Parathyroid adenoma (tissue), 2 donors: ENCODE data around the gene TP53TG5.

Experiments
- H2AFZ ChIP-seq: fragments of 300-600 bp; sonication (generic); one replicate; pipeline ENCODE4 v1.7.0; 2017; ENCODE audit warnings: antibody characterized with exemption, mild to moderate bottlenecking
- H3K27ac ChIP-seq: fragments of 300-600 bp; sonication (generic); one replicate; pipeline ENCODE4 v1.7.0; 2017
- H3K27me3 ChIP-seq: fragments of 300-600 bp; sonication (generic); one replicate; pipeline ENCODE4 v1.7.0; 2017; ENCODE audit warnings: low read length; ENCODE audit not compliant: control insufficient read depth, insufficient read depth
- H3K36me3 ChIP-seq: fragments of 300-600 bp; sonication (generic); one replicate; pipeline ENCODE4 v1.7.0; 2017; ENCODE audit warnings: low read length; ENCODE audit not compliant: control insufficient read depth, insufficient read depth
- H3K4me1 ChIP-seq: fragments of 300-600 bp; sonication (generic); one replicate; pipeline ENCODE4 v1.7.0; 2017; ENCODE audit warnings: control low read depth
- H3K4me2 ChIP-seq: fragments of 300-600 bp; sonication (generic); one replicate; pipeline ENCODE4 v1.7.0; 2017; ENCODE audit warnings: low read length
- H3K4me3 ChIP-seq: fragments of 300-600 bp; sonication (generic); one replicate; pipeline ENCODE4 v1.7.0; 2017; ENCODE audit warnings: low read depth, low read length
- H3K79me2 ChIP-seq: fragments of 300-600 bp; sonication (generic); one replicate; pipeline ENCODE4 v1.7.0; 2017; ENCODE audit warnings: control low read depth
- H3K9ac ChIP-seq: fragments of 300-600 bp; sonication (generic); one replicate; pipeline ENCODE4 v1.7.0; 2017; ENCODE audit warnings: mild to moderate bottlenecking
- H3K9me3 ChIP-seq: fragments of 300-600 bp; sonication (generic); one replicate; pipeline ENCODE4 v1.7.0; 2017; ENCODE audit warnings: low read length; ENCODE audit not compliant: control insufficient read depth
- TF ChIP-seq, protein P1 (sequence below): fragments of 300-600 bp; sonication (generic); IDR thresholded peaks from one replicate; pipeline ENCODE4 v1.7.0; 2017; ENCODE audit warnings: antibody characterized with exemption, mild to moderate bottlenecking
- donor health status: primary hyperparathyroidism.

TP53TG5 gene

DNA sequence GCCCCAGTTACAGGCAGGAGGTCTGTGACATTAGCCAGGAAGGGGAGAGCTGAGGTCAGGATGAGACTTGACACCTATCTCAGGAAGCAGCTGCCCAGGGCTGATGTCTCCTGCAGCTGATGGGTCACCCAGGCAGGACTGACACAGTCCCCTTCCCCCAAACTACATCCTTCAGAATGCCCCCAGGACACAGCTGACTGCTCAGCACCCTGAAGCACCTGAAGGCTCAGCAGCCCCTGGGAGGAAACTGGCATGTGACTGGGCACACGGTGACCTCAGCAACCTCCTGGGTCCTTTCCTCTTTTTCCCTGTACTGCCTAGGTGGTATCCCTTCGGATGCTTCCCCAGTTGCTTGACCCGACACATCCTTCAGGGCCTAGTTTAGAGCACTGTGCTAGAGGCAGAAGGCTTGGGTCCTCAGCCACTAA is 31.8 kb downstream of the TP53TG5 start:
- Histone ChIP-seq H3K27ac (no peak overlapping the region), H3K4me1 (peaks cover 42% of the 10 kb centered on the region), H3K9ac (no peak overlapping the region), H3K4me2 (peak overlapping the region; percentile 28), H3K9me3 (no peaks in the 10 kb centered on the region), H3K27me3 (no peaks in the 10 kb centered on the region), H3K4me3 (peak overlapping the region; percentile 75), H2AFZ (no peak overlapping the region), H3K79me2 (no peaks in the 10 kb centered on the region), H3K36me3 (no peaks in the 10 kb centered on the region)
- TF ChIP-seq, protein P1, sequence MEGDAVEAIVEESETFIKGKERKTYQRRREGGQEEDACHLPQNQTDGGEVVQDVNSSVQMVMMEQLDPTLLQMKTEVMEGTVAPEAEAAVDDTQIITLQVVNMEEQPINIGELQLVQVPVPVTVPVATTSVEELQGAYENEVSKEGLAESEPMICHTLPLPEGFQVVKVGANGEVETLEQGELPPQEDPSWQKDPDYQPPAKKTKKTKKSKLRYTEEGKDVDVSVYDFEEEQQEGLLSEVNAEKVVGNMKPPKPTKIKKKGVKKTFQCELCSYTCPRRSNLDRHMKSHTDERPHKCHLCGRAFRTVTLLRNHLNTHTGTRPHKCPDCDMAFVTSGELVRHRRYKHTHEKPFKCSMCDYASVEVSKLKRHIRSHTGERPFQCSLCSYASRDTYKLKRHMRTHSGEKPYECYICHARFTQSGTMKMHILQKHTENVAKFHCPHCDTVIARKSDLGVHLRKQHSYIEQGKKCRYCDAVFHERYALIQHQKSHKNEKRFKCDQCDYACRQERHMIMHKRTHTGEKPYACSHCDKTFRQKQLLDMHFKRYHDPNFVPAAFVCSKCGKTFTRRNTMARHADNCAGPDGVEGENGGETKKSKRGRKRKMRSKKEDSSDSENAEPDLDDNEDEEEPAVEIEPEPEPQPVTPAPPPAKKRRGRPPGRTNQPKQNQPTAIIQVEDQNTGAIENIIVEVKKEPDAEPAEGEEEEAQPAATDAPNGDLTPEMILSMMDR, result no peak

DNA sequence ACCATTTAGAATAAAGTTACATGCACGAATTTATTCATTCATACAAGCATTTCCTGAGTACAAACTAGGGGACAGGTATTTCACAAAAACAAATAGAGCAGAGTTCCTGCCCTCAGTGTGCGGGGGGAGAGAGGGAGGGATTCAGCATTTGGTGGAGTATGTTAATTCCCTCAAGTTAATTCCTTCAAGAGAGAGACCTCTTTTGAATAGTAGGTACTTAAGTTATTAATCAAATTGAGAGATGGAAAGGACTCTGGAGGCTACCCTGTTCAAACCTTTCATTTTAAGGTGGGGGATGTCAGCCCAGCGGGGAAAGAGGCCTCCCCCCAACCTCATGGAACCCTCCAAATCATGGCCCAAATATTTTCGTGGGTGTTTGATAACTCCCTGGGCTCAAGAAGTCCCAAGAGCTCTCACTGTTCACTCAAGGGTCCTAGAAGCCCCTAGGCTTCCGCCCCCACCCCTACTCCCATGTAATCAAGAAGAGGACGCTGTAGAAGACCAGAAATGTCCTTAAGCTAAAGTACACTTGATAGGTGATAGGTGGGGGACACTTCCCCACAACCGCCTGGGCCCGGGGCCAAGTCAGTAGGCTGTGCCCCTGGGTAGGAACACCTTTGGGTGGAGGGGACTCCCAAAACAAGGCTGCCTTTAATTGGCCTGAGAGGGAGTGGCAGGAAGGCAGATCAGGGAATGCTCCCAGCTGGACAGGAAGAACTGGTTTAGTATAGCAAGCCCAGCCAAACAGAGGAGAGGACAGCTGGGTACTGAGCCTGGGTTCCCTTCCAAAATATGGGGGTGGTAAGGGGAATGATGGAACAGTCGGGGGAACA is 32.8 kb downstream of the TP53TG5 start:
- no peaks in the 10 kb centered on the region for H3K9me3 ChIP-seq
- H3K4me1 ChIP-seq, result peaks cover 50% of the 10 kb centered on the region
- peak overlapping the region; percentile 28 for H3K4me2 ChIP-seq
- no peaks in the 10 kb centered on the region for H3K36me3 ChIP-seq
- H3K79me2 ChIP-seq, result no peaks in the 10 kb centered on the region
- H2AFZ ChIP-seq, result no peak overlapping the region
- H3K27me3 ChIP-seq, result no peaks in the 10 kb centered on the region
- TF ChIP-seq, protein P1, result no peak
- H3K4me3 ChIP-seq, result peak overlapping the region; percentile 23
- no peak overlapping the region for H3K9ac ChIP-seq
- no peak overlapping the region for H3K27ac ChIP-seq

GRCh38 chr20:45344168-45344860 is 33.8 kb downstream of the TP53TG5 start:
- no peak overlapping the region for H3K4me3 ChIP-seq
- H3K4me1 ChIP-seq, result peaks cover 56% of the 10 kb centered on the region
- TF ChIP-seq, protein P1, result no peak
- no peaks in the 10 kb centered on the region for H3K36me3 ChIP-seq
- no peaks in the 10 kb centered on the region for H3K79me2 ChIP-seq
- H3K9me3 ChIP-seq, result no peaks in the 10 kb centered on the region
- peak overlapping the region; percentile 10 for H3K4me2 ChIP-seq
- no peak overlapping the region for H3K27ac ChIP-seq
- no peaks in the 10 kb centered on the region for H3K27me3 ChIP-seq
- H3K9ac ChIP-seq, result no peak overlapping the region
- no peak overlapping the region for H2AFZ ChIP-seq

GRCh38 chr20:45343532-45344167 is 34.5 kb downstream of the TP53TG5 start:
- no peak overlapping the region for H3K9ac ChIP-seq
- peak overlapping the region; percentile 95 for H3K27ac ChIP-seq
- H3K4me2 ChIP-seq, result peak overlapping the region; percentile 29
- no peaks in the 10 kb centered on the region for H3K27me3 ChIP-seq
- H3K4me3 ChIP-seq, result no peak overlapping the region
- H3K79me2 ChIP-seq, result peaks cover 4% of the 10 kb centered on the region
- H3K36me3 ChIP-seq, result no peaks in the 10 kb centered on the region
- no peak overlapping the region for H2AFZ ChIP-seq
- H3K9me3 ChIP-seq, result no peaks in the 10 kb centered on the region
- peaks cover 57% of the 10 kb centered on the region for H3K4me1 ChIP-seq
- TF ChIP-seq, protein P1, result no peak
